ENCODE measurements around the gene ABCB9.
"Not testable (repeated sequence)": the region's sequence is repeated elsewhere in the genome, so short reads cannot be mapped to it uniquely, and the experiment has no call there.

Gene ABCB9

GRCh38 chr12:122893208-122894153 is 72.8 kb downstream of the ABCB9 start:
- DNase-seq: no peak

GRCh38 chr12:122892724-122893123 is 73.5 kb downstream of the ABCB9 start:
- not testable (repeated sequence) for DNase-seq

- no peak for DNase-seq
Measured at GRCh38 chr12:122891661-122892525, 74.4 kb downstream of the ABCB9 start.

GRCh38 chr12:122889761-122890520 is 76.3 kb downstream of the ABCB9 start:
- DNase-seq: no peak

- DNase-seq: peak; percentile 29
Measured at GRCh38 chr12:122888232-122888752, 78.0 kb downstream of the ABCB9 start.

- DNase-seq: no peak
Measured at GRCh38 chr12:122887819-122888212, 78.4 kb downstream of the ABCB9 start.

- DNase-seq: no peak
Measured at GRCh38 chr12:122886851-122887818, 79.1 kb downstream of the ABCB9 start.

- no peak for DNase-seq
Measured at GRCh38 chr12:122886161-122886560, 80.1 kb downstream of the ABCB9 start.

- DNase-seq: no peak
Measured at GRCh38 chr12:122884860-122885259, 81.4 kb downstream of the ABCB9 start.

- DNase-seq: no peak
Measured at GRCh38 chr12:122884091-122884826, 82.0 kb downstream of the ABCB9 start.

GRCh38 chr12:122882908-122883558 is 83.2 kb downstream of the ABCB9 start:
- DNase-seq: no peak

GRCh38 chr12:122880668-122881067 is 85.6 kb downstream of the ABCB9 start:
- no peak for DNase-seq

- no peak for DNase-seq
Measured at GRCh38 chr12:122880155-122880667, 86.1 kb downstream of the ABCB9 start.

All from effector CD8-positive, alpha-beta T cell (primary cell).